Brain microvascular endothelial cell (primary cell): ENCODE results near the gene RELT.

Source experiments
- DNase-seq: peaks from one replicate; pipeline ENCODE4 v3.0.0-alpha.2; 2020
- H3K27ac ChIP-seq: fragments of 250-450 bp; sonication (Bioruptor Pico); 2 replicates; pipeline ENCODE4 v1.5.1; 2020; ENCODE audit warnings: mild to moderate bottlenecking, moderate library complexity
- H3K27me3 ChIP-seq: fragments of 250-450 bp; sonication (Bioruptor Pico); replicated peaks from 2 replicates; pipeline ENCODE4 v1.5.1; 2020; ENCODE audit warnings: mild to moderate bottlenecking
- H3K36me3 ChIP-seq: fragments of 250-450 bp; sonication (Bioruptor Pico); replicated peaks from 2 replicates; pipeline ENCODE4 v1.5.1; 2020; ENCODE audit warnings: mild to moderate bottlenecking
- H3K4me3 ChIP-seq: 2 replicates; pipeline ENCODE4 v1.5.1; 2011; ENCODE audit warnings: low read depth, mild to moderate bottlenecking, control low read depth, low read length, moderate library complexity
- in situ Hi-C: cut with HindIII; loops from 2 replicates; pipeline ENCODE4 v1.10.0; 2017; ENCODE audit warnings: low sequenced_read_pairs, low pct_ligation_motif_present
- TF ChIP-seq, protein P1 (sequence below): IDR thresholded peaks from 2 replicates; pipeline ENCODE4 v1.5.1; 2011; ENCODE audit warnings: low read depth, mild to moderate bottlenecking, moderate library complexity, low read length, control low read depth, inconsistent platforms; ENCODE audit errors: missing control alignments

Gene RELT

GRCh38 chr11:73384125-73384441 is 7.9 kb downstream of the RELT start:
- Histone ChIP-seq H3K27me3 (no peaks in the 10 kb centered on the region), H3K27ac (no peak overlapping the region), H3K36me3 (no peaks in the 10 kb centered on the region), H3K4me3 (no peak overlapping the region)
- DNase-seq, result no peak
- TF ChIP-seq, protein P1, sequence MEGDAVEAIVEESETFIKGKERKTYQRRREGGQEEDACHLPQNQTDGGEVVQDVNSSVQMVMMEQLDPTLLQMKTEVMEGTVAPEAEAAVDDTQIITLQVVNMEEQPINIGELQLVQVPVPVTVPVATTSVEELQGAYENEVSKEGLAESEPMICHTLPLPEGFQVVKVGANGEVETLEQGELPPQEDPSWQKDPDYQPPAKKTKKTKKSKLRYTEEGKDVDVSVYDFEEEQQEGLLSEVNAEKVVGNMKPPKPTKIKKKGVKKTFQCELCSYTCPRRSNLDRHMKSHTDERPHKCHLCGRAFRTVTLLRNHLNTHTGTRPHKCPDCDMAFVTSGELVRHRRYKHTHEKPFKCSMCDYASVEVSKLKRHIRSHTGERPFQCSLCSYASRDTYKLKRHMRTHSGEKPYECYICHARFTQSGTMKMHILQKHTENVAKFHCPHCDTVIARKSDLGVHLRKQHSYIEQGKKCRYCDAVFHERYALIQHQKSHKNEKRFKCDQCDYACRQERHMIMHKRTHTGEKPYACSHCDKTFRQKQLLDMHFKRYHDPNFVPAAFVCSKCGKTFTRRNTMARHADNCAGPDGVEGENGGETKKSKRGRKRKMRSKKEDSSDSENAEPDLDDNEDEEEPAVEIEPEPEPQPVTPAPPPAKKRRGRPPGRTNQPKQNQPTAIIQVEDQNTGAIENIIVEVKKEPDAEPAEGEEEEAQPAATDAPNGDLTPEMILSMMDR, result no peak
- in situ Hi-C loops, result no loop called here

DNA sequence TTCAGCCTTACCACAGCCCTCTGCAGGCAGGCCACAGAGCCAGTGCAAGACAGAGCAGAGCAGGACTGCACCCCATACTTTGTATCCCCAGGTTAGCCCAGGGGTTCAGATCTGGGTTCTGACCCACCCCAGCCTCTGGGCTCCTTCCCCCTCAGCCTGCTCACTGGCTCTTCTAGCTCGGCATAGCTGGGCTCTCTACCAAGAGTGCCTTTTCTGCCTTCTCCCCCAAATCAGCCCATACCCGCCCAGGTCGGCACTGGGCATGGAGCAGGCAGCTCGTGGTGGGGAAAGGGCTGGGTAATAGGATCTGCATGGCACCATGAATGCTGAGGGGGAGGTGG is 8.3 kb downstream of the RELT start:
- DNase-seq, result no peak
- Histone ChIP-seq H3K4me3 (no peak overlapping the region), H3K27me3 (no peaks in the 10 kb centered on the region), H3K27ac (no peak overlapping the region), H3K36me3 (no peaks in the 10 kb centered on the region)
- TF ChIP-seq, protein P1, result no peak
- in situ Hi-C loops, result no loop called here

DNA sequence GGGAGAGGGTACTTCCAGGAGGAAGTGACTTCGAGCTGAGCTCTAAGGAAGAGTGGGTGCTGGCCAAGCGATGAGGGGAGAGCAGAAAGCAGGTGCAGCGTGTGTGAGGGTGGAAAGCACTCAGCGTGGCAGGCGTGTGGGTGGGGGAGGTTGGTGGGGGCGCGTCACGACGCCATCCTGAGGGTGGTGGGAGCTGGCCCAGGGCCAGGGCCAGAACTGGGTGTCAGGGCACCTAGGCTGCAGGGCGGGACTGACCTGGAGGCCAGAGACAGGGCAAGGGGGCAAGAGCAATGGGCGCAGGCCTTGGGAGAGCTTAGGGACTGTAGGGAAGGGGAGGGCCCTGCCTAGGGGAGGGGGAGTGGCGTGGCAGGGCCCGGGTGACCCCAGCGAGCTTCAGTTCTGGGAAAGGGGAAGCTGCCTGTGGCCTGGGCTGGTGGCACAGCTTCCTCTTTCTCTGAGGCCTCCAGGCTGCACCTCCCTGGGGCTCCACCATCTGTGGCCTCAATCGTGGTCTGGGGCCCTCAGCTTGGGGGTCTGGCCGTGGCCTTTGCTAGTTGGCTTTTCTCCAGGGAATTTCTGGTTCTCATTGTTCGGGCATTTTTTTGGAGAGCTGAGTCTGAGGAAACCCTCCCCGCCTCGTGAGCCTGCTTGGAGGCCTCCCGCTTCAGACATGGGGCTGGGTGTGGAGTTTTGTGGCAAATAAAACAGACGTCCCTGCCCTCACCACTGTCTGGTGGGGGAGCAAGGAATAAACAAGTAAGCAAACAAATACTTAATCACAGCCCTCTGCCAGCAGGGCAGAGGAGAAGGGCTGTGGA is 8.9 kb downstream of the RELT start:
- in situ Hi-C loops, result no loop called here
- no peak overlapping the region for H3K4me3 ChIP-seq
- no peak for DNase-seq
- H3K27ac ChIP-seq, result no peak overlapping the region
- no peaks in the 10 kb centered on the region for H3K27me3 ChIP-seq
- H3K36me3 ChIP-seq, result no peaks in the 10 kb centered on the region
- TF ChIP-seq, protein P1, result no peak

DNA sequence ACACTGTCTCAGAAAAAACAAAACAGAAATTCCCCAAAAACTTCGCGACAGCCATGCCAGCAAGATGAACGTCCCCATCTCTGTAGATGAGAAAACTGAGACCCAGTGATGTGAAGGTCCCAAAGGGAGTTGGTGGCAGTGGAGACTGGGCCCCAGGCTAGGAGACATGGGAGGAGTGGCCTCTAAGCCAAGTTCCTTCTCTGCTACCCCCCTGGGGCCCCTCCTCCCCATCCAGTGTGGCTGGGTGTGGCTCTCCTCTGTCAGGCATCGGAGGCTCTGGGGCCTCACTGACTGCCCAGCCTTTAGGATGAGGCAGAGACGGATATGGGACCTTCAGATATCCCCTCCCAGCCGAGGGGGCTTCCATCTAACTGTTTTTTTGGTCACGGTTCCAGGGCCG is 9.8 kb downstream of the RELT start:
- TF ChIP-seq, protein P1, result no peak
- in situ Hi-C loops, result no loop called here
- H3K36me3 ChIP-seq, result no peaks in the 10 kb centered on the region
- no peak for DNase-seq
- H3K4me3 ChIP-seq, result no peak overlapping the region
- H3K27me3 ChIP-seq, result no peaks in the 10 kb centered on the region
- H3K27ac ChIP-seq, result no peak overlapping the region

GRCh38 chr11:73386546-73386945 is 10.3 kb downstream of the RELT start:
- H3K27ac ChIP-seq, result no peak overlapping the region
- in situ Hi-C loops, result no loop called here
- H3K27me3 ChIP-seq, result no peaks in the 10 kb centered on the region
- DNase-seq, result no peak
- no peaks in the 10 kb centered on the region for H3K36me3 ChIP-seq
- TF ChIP-seq, protein P1, result no peak
- no peak overlapping the region for H3K4me3 ChIP-seq
